IMR-90 (cell line): ENCODE measurements around the gene CAB39. TPM values are rescaled to one million over a fixed set of nuclear protein-coding genes. Genes with fewer than 3 reads are reported as not detected.

ENCODE experiments used
- ATAC-seq: fragments of 200-7000 bp; cut with Tn5 transposase; 2 replicates; pipeline ENCODE4 v1.9.1; 2020; ENCODE audit warnings: low read depth, mild to moderate bottlenecking, moderate library complexity
- BruUV-seq: library from RNA; stranded (reverse); fragments of 400-500 nt; replicated peaks from 2 replicates; lab custom pipeline; 2021; lab: Mats Ljungman, UMichigan
- CTCF ChIA-PET: fragments of 300-600 bp; formaldehyde crosslinking; extraction: SDS; loops from one replicate; lab custom pipeline; 2021; ENCODE audit warnings: antibody characterized with exemption; lab: Yijun Ruan, JAX
- POLR2A ChIA-PET: fragments of 300-600 bp; sonication (Branson Sonifier 250); formaldehyde crosslinking; loops from one replicate; lab custom pipeline; 2022; ENCODE audit warnings: antibody characterized with exemption; ENCODE audit not compliant: unreplicated experiment; lab: Charles Lee
- DNase-seq: peaks from one replicate; pipeline ENCODE4 v3.0.0; 2013
- H2AFZ ChIP-seq: replicated peaks from 2 replicates; pipeline ENCODE3; 2013; ENCODE audit warnings: low read length, mild to moderate bottlenecking; ENCODE audit not compliant: poor library complexity
- H2AK5ac ChIP-seq: 2 replicates; pipeline ENCODE4 v1.6.1; 2013; ENCODE audit warnings: low read depth, low read length, inconsistent platforms
- H2AK9ac ChIP-seq: replicated peaks from 2 replicates; pipeline ENCODE3; 2013; ENCODE audit warnings: mild to moderate bottlenecking, low read depth, low read length, moderate library complexity; ENCODE audit not compliant: poor library complexity
- H2BK120ac ChIP-seq: 2 replicates; pipeline ENCODE4 v1.6.1; 2013; ENCODE audit warnings: low read depth, low read length, inconsistent platforms
- H2BK15ac ChIP-seq: 3 replicates; pipeline ENCODE4 v1.6.1; 2013; ENCODE audit warnings: low read depth, low read length, inconsistent platforms
- H2BK20ac ChIP-seq: 2 replicates; pipeline ENCODE4 v1.6.1; 2013; ENCODE audit warnings: low read depth, mild to moderate bottlenecking, inconsistent platforms, low read length, moderate library complexity
- H2BK5ac ChIP-seq: 2 replicates; pipeline ENCODE4 v1.6.1; 2013; ENCODE audit warnings: mild to moderate bottlenecking, low read depth, low read length, inconsistent platforms; ENCODE audit not compliant: poor library complexity, severe bottlenecking
- H3K14ac ChIP-seq: replicated peaks from 2 replicates; pipeline ENCODE4 v1.6.1; 2013; ENCODE audit warnings: low read depth, low read length, inconsistent platforms
- H3K18ac ChIP-seq: 2 replicates; pipeline ENCODE4 v1.6.1; 2013; ENCODE audit warnings: low read depth, low read length, control low read depth
- H3K23ac ChIP-seq: 2 replicates; pipeline ENCODE4 v1.6.1; 2013; ENCODE audit warnings: low read depth, low read length, inconsistent platforms
- H3K27ac ChIP-seq: 2 replicates; pipeline ENCODE4 v1.5.1; 2013; ENCODE audit warnings: mild to moderate bottlenecking, control low read depth, low read length; ENCODE audit not compliant: insufficient read depth
- H3K27me3 ChIP-seq: 2 replicates; pipeline ENCODE4 v1.6.1; 2013; ENCODE audit warnings: low read length; ENCODE audit not compliant: control insufficient read depth, insufficient read depth
- H3K36me3 ChIP-seq: 2 replicates; pipeline ENCODE4 v1.6.1; 2013; ENCODE audit warnings: low read length, mixed read lengths; ENCODE audit not compliant: control insufficient read depth, insufficient read depth
- H3K4ac ChIP-seq: 2 replicates; pipeline ENCODE4 v1.6.1; 2013; ENCODE audit warnings: low read depth, low read length, inconsistent platforms
- H3K4me1 ChIP-seq: 2 replicates; pipeline ENCODE4 v1.6.1; 2013; ENCODE audit warnings: low read length, mixed read lengths; ENCODE audit not compliant: control insufficient read depth, insufficient read depth
- H3K4me2 ChIP-seq: 2 replicates; pipeline ENCODE4 v1.6.1; 2013; ENCODE audit warnings: low read depth, mild to moderate bottlenecking, control low read depth, low read length, moderate library complexity
- H3K4me3 ChIP-seq: 2 replicates; pipeline ENCODE4 v1.5.1; 2013; ENCODE audit warnings: low read depth, mild to moderate bottlenecking, control low read depth, low read length, moderate library complexity; ENCODE audit not compliant: insufficient read depth
- H3K56ac ChIP-seq: 2 replicates; pipeline ENCODE4 v1.6.1; 2013; ENCODE audit warnings: low read length, inconsistent platforms; ENCODE audit not compliant: insufficient read depth; ENCODE audit errors: extremely low read depth
- H3K79me1 ChIP-seq, 2 experiments: 2 replicates each; pipeline ENCODE4 v1.6.1; 2013; ENCODE audit warnings: low read length in 2 of 2, inconsistent platforms in 1 of 2, low read depth in 1 of 2
- H3K9ac ChIP-seq: 2 replicates; pipeline ENCODE4 v1.6.1; 2013; ENCODE audit warnings: low read depth, low read length, control low read depth
- H3K9me1 ChIP-seq: 2 replicates; pipeline ENCODE4 v1.6.1; 2013; ENCODE audit warnings: low read length, inconsistent platforms; ENCODE audit not compliant: insufficient read depth
- H3K9me3 ChIP-seq: 2 replicates; pipeline ENCODE4 v1.6.1; 2013; ENCODE audit warnings: low read length; ENCODE audit not compliant: control insufficient read depth, insufficient read depth
- H4K20me1 ChIP-seq: 2 replicates; pipeline ENCODE4 v1.6.1; 2013; ENCODE audit warnings: low read length, inconsistent platforms; ENCODE audit not compliant: insufficient read depth
- H4K5ac ChIP-seq: 2 replicates; pipeline ENCODE4 v1.6.1; 2013; ENCODE audit warnings: mild to moderate bottlenecking, low read depth, low read length, control low read depth
- H4K8ac ChIP-seq, 2 experiments: 2 replicates each; pipeline ENCODE4 v1.6.1; 2013; ENCODE audit warnings: low read depth in 2 of 2, low read length in 2 of 2, control low read depth in 1 of 2, inconsistent platforms in 1 of 2
- H4K91ac ChIP-seq: 2 replicates; pipeline ENCODE4 v1.6.1; 2013; ENCODE audit warnings: low read depth, low read length, inconsistent platforms; ENCODE audit not compliant: insufficient read depth
- BHLHE40 ChIP-seq: fragments of 150-350 bp; IDR thresholded peaks from 2 replicates; pipeline ENCODE4 v1.6.1; 2016; ENCODE audit warnings: mild to moderate bottlenecking, low read depth, low read length
- CEBPB ChIP-seq: IDR thresholded peaks from 2 replicates; pipeline ENCODE4 v1.6.1; 2012; ENCODE audit warnings: low read depth, low read length, improper control_type of control experiment
- CHD1 ChIP-seq: IDR thresholded peaks from 2 replicates; pipeline ENCODE4 v1.6.1; 2012; ENCODE audit warnings: low read depth, low read length, improper control_type of control experiment
- FOS ChIP-seq: fragments of 150-350 bp; IDR thresholded peaks from 2 replicates; pipeline ENCODE4 v1.6.1; 2016; ENCODE audit warnings: low read depth, low read length
- MAFK ChIP-seq: IDR thresholded peaks from 2 replicates; pipeline ENCODE4 v1.6.1; 2012; ENCODE audit warnings: low read depth, low read length, improper control_type of control experiment
- MAZ ChIP-seq: IDR thresholded peaks from 2 replicates; pipeline ENCODE4 v1.6.1; 2012; ENCODE audit warnings: low read depth, mild to moderate bottlenecking, low read length, improper control_type of control experiment, moderate library complexity, borderline replicate concordance
- MXI1 ChIP-seq: IDR thresholded peaks from 2 replicates; pipeline ENCODE4 v1.6.1; 2012; ENCODE audit warnings: low read depth, mild to moderate bottlenecking, low read length, moderate library complexity, borderline replicate concordance
- NFE2L2 ChIP-seq: fragments of 150-350 bp; IDR thresholded peaks from 2 replicates; pipeline ENCODE4 v1.6.1; 2016; ENCODE audit warnings: low read depth, mild to moderate bottlenecking, low read length
- POLR2A ChIP-seq: IDR thresholded peaks from 2 replicates; pipeline ENCODE4 v1.6.1; 2012; ENCODE audit warnings: mild to moderate bottlenecking, low read depth, low read length
- RAD21 ChIP-seq: IDR thresholded peaks from 2 replicates; pipeline ENCODE4 v1.6.1; 2012; ENCODE audit warnings: low read length, improper control_type of control experiment
- RCOR1 ChIP-seq: IDR thresholded peaks from 2 replicates; pipeline ENCODE4 v1.6.1; 2012; ENCODE audit warnings: mild to moderate bottlenecking, low read length, improper control_type of control experiment; ENCODE audit not compliant: insufficient replicate concordance
- RFX5 ChIP-seq: IDR thresholded peaks from 2 replicates; pipeline ENCODE4 v1.8.0; 2012; ENCODE audit warnings: low read depth, mild to moderate bottlenecking, low read length, moderate library complexity
- SMC3 ChIP-seq: fragments of 150-350 bp; IDR thresholded peaks from 2 replicates; pipeline ENCODE4 v1.6.1; 2016; ENCODE audit warnings: low read depth, mild to moderate bottlenecking, antibody characterized with exemption, low read length, moderate library complexity
- WGBS, 2 experiments: methylation state at CpG; one replicate each; pipeline versions ENCODE4 v1.1.5 to v1.1.7; 2013; ENCODE audit warnings: missing lambda C conversion rate in 2 of 2; ENCODE audit not compliant: insufficient read length in 1 of 2; ENCODE audit errors: extremely low coverage in 2 of 2; 5-methylcytosine and 5-hydroxymethylcytosine counted together
- dilution Hi-C: fragments of 300-500 bp; cut with HindIII; formaldehyde crosslinking; loops from one replicate; pipeline ENCODE4 v1.14.3; 2018; ENCODE audit warnings: low sequenced_read_pairs; ENCODE audit not compliant: unreplicated experiment
- in situ Hi-C: fragments of 300-500 bp; cut with MboI; formaldehyde crosslinking; loops from 3 replicates; pipeline ENCODE4 v1.14.3; 2019; ENCODE audit warnings: low sequenced_read_pairs, inconsistent platforms, mixed read lengths
- intact Hi-C: fragments of 100-400 bp; cut with micrococcal nuclease; formaldehyde crosslinking; loops from 2 replicates; pipeline ENCODE4 v1.10.0; 2022
- polyA plus RNA-seq, 3 experiments: library from polyadenylated mRNA; depleted of rRNA; stranded (reverse); fragments of >200 nt; gene quantifications; 2 replicates each; pipeline ENCODE4 v1.2.3, GENCODE V29; 2012; ENCODE audit warnings: low replicate concordance in 1 of 3
- total RNA-seq: library from RNA; depleted of rRNA; stranded (reverse); fragments of >200 nt; gene quantifications from 2 replicates; pipeline ENCODE4 v1.2.3, GENCODE V29; 2012
- TF ChIP-seq, protein P1 (sequence below): conservative IDR thresholded peaks from 2 replicates; pipeline ENCODE4 v1.5.1; 2012; ENCODE audit warnings: mild to moderate bottlenecking, low read depth, low read length, improper control_type of control experiment
- TF ChIP-seq, protein P2 (sequence below): fragments of 150-350 bp; IDR thresholded peaks from 2 replicates; pipeline ENCODE4 v1.6.1; 2016; ENCODE audit warnings: low read depth, mild to moderate bottlenecking, low read length, moderate library complexity, borderline replicate concordance

CAB39 gene
- total and polyA plus RNA-seq, 2 of the 4 experiments (the other 2 are of a cell fraction) = 38.2 to 71.7 TPM

DNA sequence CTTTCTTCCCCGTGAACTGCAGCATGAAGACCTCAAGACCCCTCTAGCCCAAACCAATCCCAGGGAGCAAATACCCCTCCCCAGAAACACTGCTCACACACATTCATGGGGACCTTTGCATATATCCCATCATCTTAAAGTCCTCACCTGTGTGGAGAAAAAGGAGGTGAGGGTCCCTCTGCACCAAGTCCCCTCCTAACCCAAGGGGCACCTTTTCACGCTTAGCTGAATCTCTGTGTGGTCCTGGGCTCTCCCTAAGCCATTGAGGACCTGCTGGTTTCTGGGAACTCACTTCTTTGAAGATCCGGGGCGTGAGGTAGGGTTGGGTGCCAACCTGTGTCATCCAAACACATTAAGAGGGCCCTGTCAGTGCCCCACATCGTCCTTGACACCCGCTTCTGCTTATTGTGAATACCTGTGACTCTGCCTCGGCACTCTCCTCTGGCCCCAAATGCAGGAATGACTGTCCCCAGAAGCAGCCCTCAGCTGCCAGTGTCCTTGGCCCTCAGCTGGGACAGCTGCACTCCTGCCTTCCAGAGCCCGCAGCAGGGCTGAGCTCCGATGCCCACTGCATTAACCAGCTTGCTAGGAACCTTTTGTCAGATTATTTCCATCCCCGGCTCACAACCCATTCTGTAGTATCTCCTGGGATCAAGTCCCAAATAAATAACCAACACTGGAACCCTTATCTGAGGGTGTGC, 110.8 kb downstream of the CAB39 start:
- POLR2A ChIA-PET = no interaction called here
- H2AK9ac ChIP-seq = no peak overlapping the region
- TF ChIP-seq MAFK (no peak), BHLHE40 (no peak), SMC3 (no peak), NFE2L2 (no peak), RAD21 (no peak), FOS (no peak), RCOR1 (no peak), CEBPB (no peak), RFX5 (no peak), CHD1 (no peak), MAZ (no peak), POLR2A (no peak), MXI1 (no peak)
- TF ChIP-seq, protein P1, sequence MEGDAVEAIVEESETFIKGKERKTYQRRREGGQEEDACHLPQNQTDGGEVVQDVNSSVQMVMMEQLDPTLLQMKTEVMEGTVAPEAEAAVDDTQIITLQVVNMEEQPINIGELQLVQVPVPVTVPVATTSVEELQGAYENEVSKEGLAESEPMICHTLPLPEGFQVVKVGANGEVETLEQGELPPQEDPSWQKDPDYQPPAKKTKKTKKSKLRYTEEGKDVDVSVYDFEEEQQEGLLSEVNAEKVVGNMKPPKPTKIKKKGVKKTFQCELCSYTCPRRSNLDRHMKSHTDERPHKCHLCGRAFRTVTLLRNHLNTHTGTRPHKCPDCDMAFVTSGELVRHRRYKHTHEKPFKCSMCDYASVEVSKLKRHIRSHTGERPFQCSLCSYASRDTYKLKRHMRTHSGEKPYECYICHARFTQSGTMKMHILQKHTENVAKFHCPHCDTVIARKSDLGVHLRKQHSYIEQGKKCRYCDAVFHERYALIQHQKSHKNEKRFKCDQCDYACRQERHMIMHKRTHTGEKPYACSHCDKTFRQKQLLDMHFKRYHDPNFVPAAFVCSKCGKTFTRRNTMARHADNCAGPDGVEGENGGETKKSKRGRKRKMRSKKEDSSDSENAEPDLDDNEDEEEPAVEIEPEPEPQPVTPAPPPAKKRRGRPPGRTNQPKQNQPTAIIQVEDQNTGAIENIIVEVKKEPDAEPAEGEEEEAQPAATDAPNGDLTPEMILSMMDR = no peak
- TF ChIP-seq, protein P2, sequence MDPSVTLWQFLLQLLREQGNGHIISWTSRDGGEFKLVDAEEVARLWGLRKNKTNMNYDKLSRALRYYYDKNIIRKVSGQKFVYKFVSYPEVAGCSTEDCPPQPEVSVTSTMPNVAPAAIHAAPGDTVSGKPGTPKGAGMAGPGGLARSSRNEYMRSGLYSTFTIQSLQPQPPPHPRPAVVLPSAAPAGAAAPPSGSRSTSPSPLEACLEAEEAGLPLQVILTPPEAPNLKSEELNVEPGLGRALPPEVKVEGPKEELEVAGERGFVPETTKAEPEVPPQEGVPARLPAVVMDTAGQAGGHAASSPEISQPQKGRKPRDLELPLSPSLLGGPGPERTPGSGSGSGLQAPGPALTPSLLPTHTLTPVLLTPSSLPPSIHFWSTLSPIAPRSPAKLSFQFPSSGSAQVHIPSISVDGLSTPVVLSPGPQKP = no peak

More for the DNA sequence above, 110.8 kb downstream of the CAB39 start:
- Histone ChIP-seq H2BK15ac (no peak overlapping the region), H3K9me3 (no peaks in the 10 kb centered on the region; the same call in 1 of the 2 replicates), H2AK5ac (no peak overlapping the region), H2BK5ac (no peak overlapping the region), H3K27me3 (peaks cover 16% of the 10 kb centered on the region), H4K8ac (no peak overlapping the region), H2AFZ (no peak overlapping the region), H2BK120ac (no peak overlapping the region), H4K20me1 (no peaks in the 10 kb centered on the region), H3K27ac (no peak overlapping the region), H3K4me2 (no peak overlapping the region), H3K9me1 (no peaks in the 10 kb centered on the region), H3K4me3 (no peak overlapping the region), H3K36me3 (peaks cover 8% of the 10 kb centered on the region), H3K14ac (no peak overlapping the region), H3K4ac (no peak overlapping the region), H3K18ac (no peak overlapping the region), H3K56ac (no peak overlapping the region), H4K91ac (no peak overlapping the region), H4K5ac (no peak overlapping the region), H3K4me1 (no peaks in the 10 kb centered on the region), H3K79me1 (peaks cover 0 to 1% of the 10 kb centered on the region in 2 experiments; a peak in 2 of 4 replicates), H3K23ac (no peak overlapping the region), H3K9ac (no peak overlapping the region), H2BK20ac (no peak overlapping the region)
- CTCF ChIA-PET = interaction anchor here (1.0 to 1.9 kb wide), 4 partner anchors 10 to 164 kb away, joined by 3 to 12 read pairs (median 4); no protein-coding TSS in a partner anchor
- ATAC-seq = no peak
- in situ Hi-C loops = loop anchor here (25.0 kb wide), 3 partner anchors 411 to 811 kb away; partner anchors contain the start of genes SP100 and SP110
- no TSS peak for BruUV-seq
- dilution Hi-C loops = no loop called here
- DNase-seq = no peak
- 81% methylated on average over 3 of the region's 10 CpGs; no CpG with 5 or more reads in 1 of the 2 experiments for whole genome bisulfite sequencing, 2 experiments
- intact Hi-C loops = no loop called here
